ENCODE measurements around the gene ANK3. TPM values are rescaled to one million over a fixed set of nuclear protein-coding genes. Genes with fewer than 3 reads are reported as not detected.

ANK3 gene
- polyA plus RNA-seq, 1 donor from 2014 or later = 114 TPM

DNA sequence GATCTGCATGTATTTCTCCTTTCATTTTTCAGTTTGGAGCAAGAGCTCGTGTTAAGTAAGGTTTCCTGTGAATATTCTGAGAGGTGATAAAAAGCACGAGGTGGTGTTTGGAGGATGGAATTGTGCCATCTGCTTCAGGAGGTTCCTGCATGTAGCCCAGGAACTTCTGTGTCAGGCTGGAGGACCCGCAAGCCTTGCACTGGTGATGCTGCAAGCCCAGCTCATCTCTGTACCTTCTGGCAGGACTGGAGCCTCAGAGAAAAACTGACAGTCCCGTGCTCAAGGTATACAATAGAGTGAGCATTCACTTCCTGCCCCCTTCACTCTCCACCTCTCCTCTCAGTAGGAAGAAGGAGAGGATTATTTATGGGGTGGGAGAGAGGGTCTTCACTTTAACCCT is 242.7 kb downstream of the ANK3 start:
- H3K9ac ChIP-seq (ENCODE audit: low read length) = no peak overlapping the region
- TF ChIP-seq EP300 (conservative IDR thresholded peaks at IDR 0.05; ENCODE audit: poor library complexity, severe bottlenecking) (no peak), TAF1 (IDR thresholded peaks at IDR 0.05; ENCODE audit: low read depth) (no peak), RAD21 (conservative IDR thresholded peaks at IDR 0.05) (no peak), EZH2 (IDR thresholded peaks at IDR 0.05; ENCODE audit: borderline replicate concordance, insufficient read depth, low read length, poor library complexity, severe bottlenecking) (no peak), MXI1 (conservative IDR thresholded peaks at IDR 0.05; ENCODE audit: poor library complexity, severe bottlenecking) (no peak), SMC3 (conservative IDR thresholded peaks at IDR 0.05; ENCODE audit: poor library complexity) (no peak), POLR2AphosphoS5 (IDR thresholded peaks at IDR 0.05) (no peak)
- TF ChIP-seq, protein P1, sequence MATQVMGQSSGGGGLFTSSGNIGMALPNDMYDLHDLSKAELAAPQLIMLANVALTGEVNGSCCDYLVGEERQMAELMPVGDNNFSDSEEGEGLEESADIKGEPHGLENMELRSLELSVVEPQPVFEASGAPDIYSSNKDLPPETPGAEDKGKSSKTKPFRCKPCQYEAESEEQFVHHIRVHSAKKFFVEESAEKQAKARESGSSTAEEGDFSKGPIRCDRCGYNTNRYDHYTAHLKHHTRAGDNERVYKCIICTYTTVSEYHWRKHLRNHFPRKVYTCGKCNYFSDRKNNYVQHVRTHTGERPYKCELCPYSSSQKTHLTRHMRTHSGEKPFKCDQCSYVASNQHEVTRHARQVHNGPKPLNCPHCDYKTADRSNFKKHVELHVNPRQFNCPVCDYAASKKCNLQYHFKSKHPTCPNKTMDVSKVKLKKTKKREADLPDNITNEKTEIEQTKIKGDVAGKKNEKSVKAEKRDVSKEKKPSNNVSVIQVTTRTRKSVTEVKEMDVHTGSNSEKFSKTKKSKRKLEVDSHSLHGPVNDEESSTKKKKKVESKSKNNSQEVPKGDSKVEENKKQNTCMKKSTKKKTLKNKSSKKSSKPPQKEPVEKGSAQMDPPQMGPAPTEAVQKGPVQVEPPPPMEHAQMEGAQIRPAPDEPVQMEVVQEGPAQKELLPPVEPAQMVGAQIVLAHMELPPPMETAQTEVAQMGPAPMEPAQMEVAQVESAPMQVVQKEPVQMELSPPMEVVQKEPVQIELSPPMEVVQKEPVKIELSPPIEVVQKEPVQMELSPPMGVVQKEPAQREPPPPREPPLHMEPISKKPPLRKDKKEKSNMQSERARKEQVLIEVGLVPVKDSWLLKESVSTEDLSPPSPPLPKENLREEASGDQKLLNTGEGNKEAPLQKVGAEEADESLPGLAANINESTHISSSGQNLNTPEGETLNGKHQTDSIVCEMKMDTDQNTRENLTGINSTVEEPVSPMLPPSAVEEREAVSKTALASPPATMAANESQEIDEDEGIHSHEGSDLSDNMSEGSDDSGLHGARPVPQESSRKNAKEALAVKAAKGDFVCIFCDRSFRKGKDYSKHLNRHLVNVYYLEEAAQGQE (IDR thresholded peaks at IDR 0.05; ENCODE audit: borderline replicate concordance) = no peak
- TF ChIP-seq, protein P2, sequence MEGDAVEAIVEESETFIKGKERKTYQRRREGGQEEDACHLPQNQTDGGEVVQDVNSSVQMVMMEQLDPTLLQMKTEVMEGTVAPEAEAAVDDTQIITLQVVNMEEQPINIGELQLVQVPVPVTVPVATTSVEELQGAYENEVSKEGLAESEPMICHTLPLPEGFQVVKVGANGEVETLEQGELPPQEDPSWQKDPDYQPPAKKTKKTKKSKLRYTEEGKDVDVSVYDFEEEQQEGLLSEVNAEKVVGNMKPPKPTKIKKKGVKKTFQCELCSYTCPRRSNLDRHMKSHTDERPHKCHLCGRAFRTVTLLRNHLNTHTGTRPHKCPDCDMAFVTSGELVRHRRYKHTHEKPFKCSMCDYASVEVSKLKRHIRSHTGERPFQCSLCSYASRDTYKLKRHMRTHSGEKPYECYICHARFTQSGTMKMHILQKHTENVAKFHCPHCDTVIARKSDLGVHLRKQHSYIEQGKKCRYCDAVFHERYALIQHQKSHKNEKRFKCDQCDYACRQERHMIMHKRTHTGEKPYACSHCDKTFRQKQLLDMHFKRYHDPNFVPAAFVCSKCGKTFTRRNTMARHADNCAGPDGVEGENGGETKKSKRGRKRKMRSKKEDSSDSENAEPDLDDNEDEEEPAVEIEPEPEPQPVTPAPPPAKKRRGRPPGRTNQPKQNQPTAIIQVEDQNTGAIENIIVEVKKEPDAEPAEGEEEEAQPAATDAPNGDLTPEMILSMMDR (IDR thresholded peaks at IDR 0.05; ENCODE audit: poor library complexity, severe bottlenecking) = no peak
- H3K79me2 ChIP-seq (replicated peaks; ENCODE audit: insufficient read depth, low read length) = no peaks in the 10 kb centered on the region
- no peaks in the 10 kb centered on the region for H3K9me3 ChIP-seq (ENCODE audit: low read length)
- H3K36me3 ChIP-seq (ENCODE audit: insufficient read depth, low read length) = peaks cover 28% of the 10 kb centered on the region
- H3K27me3 ChIP-seq (ENCODE audit: insufficient read depth, low read depth, low read length) = no peaks in the 10 kb centered on the region
- H2AFZ ChIP-seq (ENCODE audit: low read depth, low read length) = no peak overlapping the region
- H3K27ac ChIP-seq (ENCODE audit: low read length) = no peak overlapping the region
- H3K4me3 ChIP-seq (ENCODE audit: low read length) = no peak overlapping the region
- no peaks in the 10 kb centered on the region for H4K20me1 ChIP-seq (ENCODE audit: insufficient read depth)
- no peaks in the 10 kb centered on the region for H3F3A ChIP-seq (ENCODE audit: insufficient read depth, low read length, poor library complexity, severe bottlenecking)
- no peaks in the 10 kb centered on the region for H3K9me2 ChIP-seq (ENCODE audit: insufficient read depth, low read length)
- H3K4me2 ChIP-seq (ENCODE audit: low read length) = no peak overlapping the region

- no peak overlapping the region for H2AFZ ChIP-seq (ENCODE audit: low read depth, low read length)
- no peak overlapping the region for H3K4me2 ChIP-seq (ENCODE audit: low read length)
- no peaks in the 10 kb centered on the region for H3K79me2 ChIP-seq (replicated peaks; ENCODE audit: insufficient read depth, low read length)
- H3K27ac ChIP-seq (ENCODE audit: low read length) = no peak overlapping the region
- peaks cover 7% of the 10 kb centered on the region for H3K36me3 ChIP-seq (ENCODE audit: insufficient read depth, low read length)
- no peaks in the 10 kb centered on the region for H3F3A ChIP-seq (ENCODE audit: insufficient read depth, low read length, poor library complexity, severe bottlenecking)
- no peaks in the 10 kb centered on the region for H3K9me3 ChIP-seq (ENCODE audit: low read length)
- TF ChIP-seq, protein P2 (IDR thresholded peaks at IDR 0.05; ENCODE audit: poor library complexity, severe bottlenecking) = no peak
- TF ChIP-seq SMC3 (conservative IDR thresholded peaks at IDR 0.05; ENCODE audit: poor library complexity) (no peak), EP300 (conservative IDR thresholded peaks at IDR 0.05; ENCODE audit: poor library complexity, severe bottlenecking) (no peak), MXI1 (conservative IDR thresholded peaks at IDR 0.05; ENCODE audit: poor library complexity, severe bottlenecking) (no peak), TAF1 (IDR thresholded peaks at IDR 0.05; ENCODE audit: low read depth) (no peak), RAD21 (conservative IDR thresholded peaks at IDR 0.05) (no peak), EZH2 (IDR thresholded peaks at IDR 0.05; ENCODE audit: borderline replicate concordance, insufficient read depth, low read length, poor library complexity, severe bottlenecking) (no peak)
- TF ChIP-seq, protein P1 (IDR thresholded peaks at IDR 0.05; ENCODE audit: borderline replicate concordance) = no peak
- no peak overlapping the region for H3K9ac ChIP-seq (ENCODE audit: low read length)
- no peaks in the 10 kb centered on the region for H4K20me1 ChIP-seq (ENCODE audit: insufficient read depth)
- no peaks in the 10 kb centered on the region for H3K27me3 ChIP-seq (ENCODE audit: insufficient read depth, low read depth, low read length)
- no peaks in the 10 kb centered on the region for H3K9me2 ChIP-seq (ENCODE audit: insufficient read depth, low read length)
- H3K4me3 ChIP-seq (ENCODE audit: low read length) = no peak overlapping the region
Observed at GRCh38 chr10:60144099-60144498, 245.6 kb downstream of the ANK3 start.
